ENCODE measurements around the gene PIGW.

DNA sequence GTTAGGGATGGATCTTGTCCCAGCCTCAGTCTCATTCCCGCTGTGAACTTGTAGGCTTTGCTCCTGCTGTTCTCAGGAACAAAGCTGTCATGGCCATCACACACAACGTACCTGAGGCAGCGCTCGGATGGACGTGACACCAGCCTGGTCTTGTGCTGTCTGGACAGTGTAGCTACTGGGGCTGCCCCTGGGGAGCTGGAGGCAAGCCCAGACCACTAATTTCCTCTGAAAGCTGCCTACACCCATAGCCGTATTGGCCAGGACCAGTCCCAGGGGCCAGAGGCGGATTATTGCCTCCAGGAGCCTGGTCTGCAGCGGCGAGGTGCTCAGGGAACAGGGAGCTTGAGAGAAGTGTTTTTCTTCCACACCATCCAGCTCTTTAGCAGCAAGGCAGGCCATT is 36.6 kb upstream of the PIGW start:
- TF ChIP-seq EZH2 (IDR thresholded peaks at IDR 0.05; ENCODE audit: low read depth), result no peak
- TF ChIP-seq CTCF (conservative IDR thresholded peaks at IDR 0.05), result no peak
